NCI-H510A (cell line): ENCODE data around the gene ISCU.

Experiments used
- DNase-seq: peaks from one replicate; lab custom pipeline; 2025; lab: John Stamatoyannopoulos, UW

ISCU gene

DNA sequence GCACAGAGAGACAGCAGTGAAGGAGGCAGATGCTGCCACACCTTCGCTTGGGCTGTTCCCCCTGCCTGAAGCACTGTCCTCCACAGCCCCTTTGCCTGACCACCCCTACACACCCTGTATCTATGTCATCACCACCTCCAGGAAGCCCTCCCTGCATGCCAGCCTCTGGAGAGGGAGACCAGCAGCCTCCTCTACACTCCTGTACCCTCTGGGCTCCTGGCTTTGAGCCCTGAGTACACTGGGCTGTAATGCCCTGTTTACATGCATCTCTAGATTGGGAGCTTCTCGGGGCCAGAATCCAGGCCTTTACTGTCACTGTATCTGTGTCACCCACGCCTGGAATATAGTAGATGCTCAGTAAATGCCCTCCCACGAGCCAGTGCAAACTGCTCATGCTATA, 41.3 kb downstream of the ISCU start:
- no peak for DNase-seq

DNA sequence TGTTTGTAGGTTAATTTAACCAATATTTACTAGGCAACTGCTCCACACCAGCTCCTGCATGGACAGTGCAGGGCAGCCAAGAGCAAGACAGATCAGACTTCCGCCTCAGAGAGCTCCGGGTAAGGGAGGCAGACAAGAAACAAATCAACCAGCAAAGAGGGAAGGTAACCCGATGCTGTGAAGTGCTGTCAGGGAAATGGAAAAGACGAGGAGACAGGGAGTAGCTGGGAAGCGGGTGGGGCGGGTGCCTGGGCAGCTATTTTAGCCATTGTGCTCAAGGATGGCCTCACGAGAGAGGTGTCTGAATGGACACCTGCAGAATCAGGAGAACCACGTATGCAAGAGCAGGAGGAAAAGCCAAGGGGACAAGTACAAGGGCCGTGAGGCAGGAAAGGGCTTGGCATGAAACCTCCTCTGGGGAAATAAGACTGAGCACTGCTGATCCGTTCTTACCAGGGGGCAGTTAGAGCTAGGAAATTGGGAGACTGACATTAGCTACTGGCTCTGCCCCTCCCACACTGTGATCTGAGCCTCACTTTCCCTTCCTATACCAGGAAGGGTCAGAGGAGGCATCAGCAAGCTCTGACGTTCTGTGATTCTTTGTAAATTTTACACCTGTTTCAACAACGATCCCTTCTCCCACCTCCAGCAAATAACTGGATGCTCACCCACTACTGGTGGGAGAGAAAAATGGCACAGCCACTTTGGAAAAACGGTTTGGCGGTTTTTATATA, 42.0 kb downstream of the ISCU start:
- no peak for DNase-seq

DNA sequence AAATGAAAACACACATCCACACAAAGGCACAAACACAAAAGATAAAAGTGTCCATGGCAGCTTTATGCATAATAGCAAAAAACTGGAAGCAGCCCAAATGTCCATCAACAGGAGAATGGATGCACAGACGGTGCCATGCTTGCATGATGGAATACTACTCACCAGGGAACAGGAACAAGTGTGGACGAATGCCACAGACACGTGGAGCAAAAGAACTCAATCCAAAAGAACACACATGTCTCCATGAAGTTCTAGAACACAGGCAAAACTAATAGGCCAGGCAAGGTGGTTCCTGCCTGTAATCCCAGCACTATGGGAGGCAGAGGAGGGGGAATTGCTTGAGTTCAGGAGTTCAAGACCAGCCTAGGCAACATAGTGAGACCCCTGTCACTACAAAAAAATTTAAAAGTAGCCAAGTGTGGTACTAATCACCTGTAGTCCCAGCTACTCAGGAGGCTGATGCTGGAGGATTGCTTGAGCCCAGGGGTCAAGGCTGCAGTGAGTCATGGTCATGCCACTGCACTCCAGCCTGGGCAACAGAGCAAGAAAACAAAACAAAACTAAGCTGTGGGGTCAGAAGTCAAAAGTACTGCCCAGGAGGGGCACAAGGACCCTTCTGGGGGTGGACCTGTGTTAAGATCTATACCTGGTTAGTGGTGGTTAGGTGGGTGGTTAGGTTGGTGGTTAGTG, 42.7 kb downstream of the ISCU start:
- DNase-seq, result no peak

DNA sequence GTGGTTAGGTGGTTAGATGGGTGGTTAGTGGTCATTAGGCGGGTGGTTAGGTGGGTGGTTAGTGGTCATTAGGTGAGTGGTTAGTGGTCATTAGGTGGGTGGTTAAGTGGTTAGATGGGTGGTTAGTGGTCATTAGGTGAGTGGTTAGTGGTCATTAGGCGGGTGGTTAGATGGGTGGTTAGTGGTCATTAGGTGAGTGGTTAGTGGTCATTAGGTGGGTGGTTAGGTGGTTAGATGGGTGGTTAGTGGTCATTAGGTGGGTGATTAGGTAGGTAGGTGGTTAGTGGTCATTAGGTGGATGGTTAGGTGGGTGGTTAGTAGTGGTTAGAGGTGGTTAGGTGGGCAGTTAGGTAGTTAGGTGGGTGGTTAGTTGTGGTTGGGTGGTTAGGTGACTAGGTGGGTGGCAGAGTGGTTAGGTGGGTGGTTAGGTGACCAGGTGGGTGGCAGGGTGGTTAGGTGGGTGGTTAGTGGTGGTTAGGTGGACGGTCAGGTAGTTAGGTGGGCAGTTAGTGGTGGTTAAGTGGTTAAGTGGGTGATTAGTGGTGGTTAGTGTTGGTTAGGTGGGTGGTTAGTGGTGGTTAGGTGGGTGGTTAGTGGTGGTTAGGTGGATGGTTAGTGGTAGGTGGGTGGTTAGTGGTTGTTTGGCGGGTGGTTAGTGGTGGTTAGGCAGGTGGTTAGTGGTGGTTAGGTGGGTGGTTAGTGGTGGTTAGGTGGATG, 43.5 kb downstream of the ISCU start:
- DNase-seq, result no peak

DNA sequence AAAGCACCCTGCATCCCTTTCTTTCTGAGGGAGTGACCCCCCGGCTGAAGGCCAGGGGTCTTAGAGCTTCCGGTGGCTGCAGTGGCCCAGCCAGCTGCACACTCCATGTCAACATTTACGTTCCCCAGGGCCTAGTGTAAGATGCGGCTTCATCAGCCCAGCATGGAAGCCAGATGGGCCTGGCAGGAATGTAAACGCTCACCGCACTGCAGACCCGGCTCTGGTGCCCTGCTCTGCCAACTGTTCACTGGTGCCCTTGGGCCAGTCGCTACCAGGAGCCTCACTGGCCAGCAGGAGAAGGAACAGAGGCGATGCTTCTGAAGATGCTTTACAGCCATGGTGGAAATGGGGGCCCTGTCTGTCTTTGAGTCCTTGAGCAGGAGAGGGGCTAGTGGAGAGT, 44.1 kb downstream of the ISCU start:
- no peak for DNase-seq

DNA sequence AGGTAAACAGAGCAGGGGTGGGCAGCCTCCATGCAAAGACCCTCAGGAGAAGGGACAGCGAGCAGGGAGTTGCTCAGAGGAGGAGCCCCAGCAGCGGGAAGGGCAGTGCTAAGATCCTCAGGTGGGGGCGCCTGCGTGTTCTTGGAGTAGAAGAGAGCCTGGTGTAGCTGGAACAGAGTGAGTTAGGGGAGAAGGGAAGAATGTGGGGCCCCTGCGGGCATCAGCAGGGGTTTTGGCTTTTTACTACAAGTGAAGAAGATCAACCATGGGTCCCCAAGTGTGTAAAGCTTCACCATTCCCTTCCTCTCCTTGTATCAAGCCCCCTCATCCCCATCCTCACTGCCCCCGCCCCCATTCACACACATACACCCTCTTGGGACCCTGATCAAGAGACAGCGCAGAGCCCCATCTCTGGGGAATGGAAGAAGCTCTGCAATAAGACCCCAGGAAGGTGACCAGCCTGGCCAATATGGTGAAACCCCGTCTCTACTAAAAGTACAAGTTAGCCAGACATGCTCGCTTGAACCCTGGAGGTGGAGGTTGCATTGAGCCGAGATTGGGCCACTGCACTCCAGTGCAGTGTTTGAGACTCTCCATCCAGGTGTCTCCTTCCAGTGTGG, 45.7 kb downstream of the ISCU start:
- no peak for DNase-seq

DNA sequence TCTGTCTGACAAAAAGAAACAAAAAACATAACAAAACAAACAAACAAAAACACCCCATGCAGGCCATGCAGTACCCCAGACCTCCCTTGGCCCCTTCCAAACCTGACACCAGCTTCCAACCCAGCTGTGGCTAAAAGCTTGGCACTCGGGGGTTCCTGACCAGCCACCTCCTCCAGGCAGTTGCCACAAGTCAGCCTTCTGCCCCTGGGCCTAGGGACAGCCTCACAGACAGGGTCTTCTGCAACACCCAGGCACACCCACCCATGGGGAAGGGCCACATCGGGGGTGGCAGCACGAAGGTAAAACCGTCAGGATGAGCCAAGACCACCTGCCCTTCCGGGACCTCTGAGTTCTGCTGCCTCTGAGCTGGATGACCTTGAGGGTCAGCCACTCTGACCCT, 46.2 kb downstream of the ISCU start:
- no peak for DNase-seq

DNA sequence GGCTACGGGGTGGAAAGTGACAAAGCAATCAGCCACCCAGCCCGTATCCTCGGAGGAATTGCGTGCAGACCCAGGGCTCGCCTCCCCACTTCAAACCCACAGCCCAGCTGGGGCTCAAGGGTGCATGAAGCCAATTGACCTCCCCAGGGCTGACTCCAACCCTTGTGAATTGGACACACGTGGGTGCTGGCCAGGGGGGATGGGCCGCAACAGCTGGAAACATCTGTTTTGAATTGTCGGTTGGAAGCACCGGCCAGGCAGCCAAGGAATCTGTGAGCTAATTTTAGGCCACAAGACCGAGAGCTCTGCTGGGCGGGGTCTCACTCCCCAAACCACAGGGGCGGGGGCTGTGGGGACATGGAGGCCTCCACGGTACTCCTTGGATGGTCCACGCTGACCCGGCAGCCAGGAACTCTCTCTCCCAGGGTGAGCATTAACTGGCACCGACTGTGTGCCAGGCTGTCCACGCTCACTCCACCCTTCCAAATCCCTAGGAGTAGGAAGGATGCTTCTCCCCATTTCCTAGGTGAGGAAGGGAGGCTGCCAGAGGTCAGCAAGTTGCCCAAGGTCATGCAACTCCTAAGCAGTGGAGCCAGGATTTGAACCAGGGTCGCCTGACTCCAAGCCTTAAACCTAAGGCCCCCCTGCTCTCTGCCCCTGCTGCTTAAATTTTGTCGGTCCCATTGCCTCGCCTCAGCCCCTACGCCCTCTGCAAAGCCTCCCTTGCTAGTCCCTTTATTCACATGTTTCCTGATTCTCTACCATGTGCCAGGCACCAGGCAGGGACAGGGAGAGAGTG, 47.3 kb downstream of the ISCU start:
- DNase-seq, result no peak

DNA sequence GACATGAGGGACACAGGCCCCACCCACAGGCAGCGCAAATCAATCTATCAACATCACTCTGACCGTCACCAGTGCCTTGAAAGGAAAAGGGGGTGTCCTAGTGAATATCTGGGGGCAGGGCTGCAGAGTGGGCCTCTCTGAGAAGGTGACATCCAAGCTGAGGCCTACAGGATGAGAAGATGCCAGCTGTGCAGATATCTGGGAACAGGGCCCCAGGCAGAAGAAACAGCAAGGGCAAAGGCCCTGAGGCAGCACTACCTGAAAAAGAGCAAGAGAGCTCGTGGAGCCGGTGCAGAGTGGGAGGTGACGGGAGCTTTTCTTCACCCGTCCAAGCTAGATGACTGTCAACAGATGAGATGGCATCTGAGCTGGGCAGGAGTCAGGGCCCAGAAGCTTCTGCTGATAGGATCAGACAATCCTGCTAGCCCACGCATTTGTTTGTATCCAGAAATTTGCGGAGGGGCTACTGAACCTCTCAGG, 48.0 kb downstream of the ISCU start:
- no peak for DNase-seq

DNA sequence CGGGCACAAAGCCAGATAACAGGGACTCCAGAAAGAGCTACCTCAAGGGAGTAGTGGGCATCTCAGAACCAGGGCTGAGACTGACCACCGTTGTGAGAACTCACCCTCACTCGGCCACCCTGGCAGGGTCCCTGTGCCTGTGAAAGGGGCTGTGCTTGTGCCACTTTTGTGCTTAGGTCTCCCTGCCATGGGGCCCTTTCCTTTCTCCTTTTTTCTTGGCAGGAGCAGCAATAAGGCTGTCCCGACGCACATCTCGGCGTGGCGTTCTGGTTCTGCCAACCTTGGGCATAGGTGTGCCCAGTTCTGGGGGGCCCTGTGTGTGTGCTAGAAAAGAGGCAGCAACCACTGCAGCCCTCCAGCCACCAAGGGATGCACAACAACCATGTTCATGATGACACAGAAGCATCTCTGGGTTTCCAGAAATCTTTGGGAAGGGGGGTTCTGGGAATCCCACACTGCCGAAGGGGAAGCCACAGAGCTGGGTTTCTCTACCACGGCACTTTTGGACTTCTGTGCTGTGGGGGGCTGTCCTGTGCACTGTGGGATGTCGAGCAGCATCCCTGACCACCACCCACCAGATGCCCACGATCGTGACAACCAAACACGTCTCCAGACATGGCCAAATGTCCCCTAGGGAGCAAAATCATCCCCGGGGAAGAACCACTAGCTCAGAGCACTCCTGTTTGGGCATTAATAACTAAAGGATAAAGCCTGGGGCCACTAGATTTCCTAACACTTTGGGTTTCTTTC, 48.6 kb downstream of the ISCU start:
- DNase-seq, result no peak

DNA sequence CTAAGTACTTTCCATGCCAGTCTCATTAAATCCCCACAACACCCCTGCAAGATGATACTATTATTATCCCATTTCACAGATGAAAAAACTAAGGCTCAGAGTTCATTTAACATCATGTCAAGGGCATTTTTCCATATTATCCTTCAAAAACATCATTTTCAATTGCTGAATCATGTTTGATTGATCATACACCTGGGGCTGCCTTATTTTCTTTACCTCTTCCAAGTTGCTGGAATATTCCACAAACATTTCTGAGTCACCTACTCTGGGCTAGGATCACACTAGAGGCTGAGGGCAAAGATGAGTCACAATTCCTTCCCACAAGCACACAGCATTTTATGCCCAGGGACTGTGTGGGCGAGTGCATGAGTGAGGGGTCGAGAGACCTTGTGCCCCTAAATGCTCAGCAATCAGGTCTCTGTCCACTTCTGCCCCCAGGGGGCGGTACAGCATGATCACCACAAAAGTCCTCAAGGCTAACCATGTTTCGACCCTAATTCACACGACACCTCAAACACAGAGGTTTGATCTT, 49.6 kb downstream of the ISCU start:
- DNase-seq, result no peak

DNA sequence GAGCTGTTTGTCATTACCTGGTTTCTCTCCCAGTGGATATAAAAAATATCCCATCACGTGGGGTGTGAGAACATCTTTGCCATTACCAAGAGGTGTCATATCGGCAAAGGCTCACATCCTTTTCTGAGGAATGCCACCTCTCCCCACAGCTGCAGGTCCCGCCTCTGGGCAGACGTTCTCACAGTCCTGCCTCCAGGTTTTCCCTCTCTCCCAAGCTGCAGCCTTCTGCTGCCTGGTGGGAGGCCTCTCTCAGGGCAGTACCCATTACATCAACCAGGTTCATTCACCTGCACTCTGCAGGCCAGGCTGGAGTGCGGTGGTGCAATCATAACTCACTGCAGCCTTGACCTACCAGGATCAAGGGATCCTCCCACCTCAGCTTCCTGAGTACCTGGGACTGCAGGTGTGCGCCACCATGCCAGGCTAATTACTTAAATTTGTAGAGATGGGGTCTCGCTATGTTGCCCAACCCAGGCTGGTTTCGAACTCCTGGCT, 50.4 kb downstream of the ISCU start:
- no peak for DNase-seq

DNA sequence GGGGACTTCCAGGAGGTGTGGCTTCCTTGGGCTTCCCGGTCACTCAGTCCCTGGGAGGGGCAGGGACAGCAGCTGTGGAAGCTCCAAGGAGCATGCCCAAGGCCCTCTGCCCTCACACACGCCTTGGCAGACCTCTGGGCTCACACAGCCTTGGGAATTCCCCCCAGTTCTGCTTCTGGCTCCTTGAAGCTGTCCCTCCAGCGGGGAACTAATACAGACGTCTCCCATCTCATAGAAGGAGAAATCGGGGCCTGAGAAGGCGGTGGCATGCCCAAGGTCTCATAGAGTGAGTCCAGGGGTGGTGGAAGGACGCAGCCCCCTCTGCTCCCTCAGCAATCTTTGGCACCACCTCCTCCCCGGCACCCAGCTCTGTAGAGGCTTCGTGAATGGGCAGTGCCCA, 51.2 kb downstream of the ISCU start:
- no peak for DNase-seq

DNA sequence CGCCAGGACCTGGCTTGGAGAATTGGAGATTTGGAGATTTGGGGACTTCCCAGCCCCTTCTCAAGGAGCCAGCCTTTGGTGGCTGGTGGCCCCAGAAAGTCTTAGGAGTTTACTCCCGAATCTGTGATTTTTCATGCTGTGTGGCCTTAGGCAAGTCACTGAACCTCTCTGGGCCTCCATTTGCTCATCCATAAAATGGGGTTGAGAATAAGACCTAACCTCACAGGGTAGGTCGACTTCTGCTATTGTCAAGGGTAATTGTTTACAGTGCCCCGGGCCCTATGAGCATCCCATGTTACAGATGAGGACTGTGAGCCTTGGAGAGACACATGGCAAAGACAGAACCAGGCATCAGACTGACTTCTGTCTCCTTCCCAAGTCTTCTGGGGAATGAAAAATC, 51.6 kb downstream of the ISCU start:
- no peak for DNase-seq

DNA sequence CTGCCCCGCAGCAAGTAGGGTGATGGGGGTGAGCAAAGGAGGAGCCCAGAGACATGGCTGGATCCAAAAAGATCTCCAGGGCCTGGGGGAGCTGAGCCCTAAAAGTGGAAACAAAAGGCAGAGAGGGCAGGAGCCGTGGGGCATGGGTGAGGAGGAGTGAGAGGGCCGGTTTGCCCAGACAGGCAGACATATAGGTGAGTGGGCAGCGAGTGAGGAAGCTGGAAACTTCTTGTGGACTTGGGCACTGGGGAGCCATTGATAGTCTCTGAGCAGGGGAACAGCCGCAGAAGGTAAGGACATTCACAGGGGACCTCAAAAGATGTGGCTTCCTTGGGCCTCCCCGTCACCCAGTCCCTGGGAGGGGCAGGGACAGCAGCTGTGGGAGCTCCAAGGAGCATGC, 52.2 kb downstream of the ISCU start:
- DNase-seq, result no peak

DNA sequence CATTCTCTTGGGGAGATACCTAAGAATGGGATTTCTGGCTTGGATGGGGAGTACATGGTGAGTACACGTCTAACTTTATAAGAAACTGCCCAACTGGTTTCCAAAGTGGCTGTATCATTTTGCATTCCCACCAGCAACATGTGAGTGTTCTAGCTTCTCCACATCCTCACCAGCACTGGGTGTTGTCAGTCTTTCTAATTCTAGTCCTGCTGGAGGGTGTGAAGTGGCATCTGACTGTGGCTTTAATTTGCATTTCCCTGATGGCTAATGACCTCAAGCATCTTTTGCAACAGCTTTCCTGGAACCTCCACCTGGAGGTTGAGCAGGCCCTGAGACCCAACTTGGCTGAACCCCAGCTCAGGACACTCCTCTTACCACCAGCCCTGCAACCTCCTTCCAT, 53.5 kb downstream of the ISCU start:
- DNase-seq, result no peak

DNA sequence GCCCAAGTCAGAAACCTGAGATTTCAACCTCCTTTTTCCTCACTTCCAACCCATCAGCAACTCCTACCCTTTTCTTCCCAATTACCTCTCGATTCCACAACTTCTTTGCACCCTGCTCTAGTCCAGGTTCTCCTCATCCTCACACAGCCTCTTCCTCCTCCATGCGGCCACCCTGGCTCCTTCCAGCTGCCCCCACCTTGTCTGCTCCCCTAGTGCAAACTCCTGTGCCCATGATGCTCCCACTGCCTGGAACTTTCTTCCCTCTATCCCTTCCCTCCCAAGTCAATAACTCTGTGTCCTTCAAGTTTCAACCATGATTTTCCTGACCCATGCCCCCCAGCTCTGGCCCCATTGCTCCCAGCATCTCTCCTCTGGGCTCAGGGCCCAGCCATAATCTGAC, 54.0 kb downstream of the ISCU start:
- no peak for DNase-seq

DNA sequence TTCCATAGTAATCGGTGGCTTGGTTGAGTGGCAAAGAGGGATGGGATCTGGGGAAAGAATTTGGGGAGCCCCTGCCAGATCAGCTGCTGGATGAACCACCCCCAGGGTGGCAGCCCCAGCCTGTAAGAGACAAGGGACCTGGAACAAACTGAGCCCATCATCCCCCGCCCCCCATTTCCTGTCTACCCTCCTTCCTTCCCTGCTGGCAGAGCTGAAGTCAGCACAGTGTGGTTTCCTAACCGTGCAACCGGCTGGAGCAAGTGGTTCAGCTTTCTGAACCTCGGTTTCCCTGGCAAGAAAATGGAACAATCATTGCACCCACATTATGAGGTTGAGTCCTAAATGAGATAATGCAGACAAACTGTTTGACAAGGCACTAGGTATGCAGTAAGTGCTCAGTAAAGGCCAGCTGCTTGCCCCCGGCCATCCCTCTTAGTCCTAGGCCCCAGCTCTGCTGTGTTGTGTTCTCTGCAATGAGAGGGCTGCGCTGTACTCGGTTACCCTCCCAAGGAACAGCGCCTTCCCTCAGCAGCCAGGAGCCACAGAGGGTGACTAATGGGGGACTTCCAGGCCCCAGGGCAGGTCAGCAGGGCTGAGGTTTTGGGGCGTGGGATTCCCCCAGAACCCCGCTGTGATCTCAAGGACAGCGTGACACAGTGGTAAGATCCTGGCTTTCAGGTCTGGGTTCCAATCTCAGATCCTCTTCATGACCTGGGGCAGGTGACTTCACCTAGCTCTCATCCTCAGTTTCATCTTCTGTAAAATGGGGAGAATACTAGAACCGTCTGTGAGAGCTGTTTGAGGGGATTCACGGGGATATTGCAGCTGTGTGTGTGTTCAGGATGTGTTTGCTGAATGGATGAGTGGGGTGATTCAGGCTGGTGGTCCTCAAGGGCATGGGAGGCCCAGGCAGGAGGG, 54.8 kb downstream of the ISCU start:
- no peak for DNase-seq
